ENCODE measurements around the gene NAV2.

- TF ChIP-seq CTCF (IDR thresholded peaks at IDR 0.05) (no peak), POLR2A (IDR thresholded peaks at IDR 0.05) (no peak), EP300 (IDR thresholded peaks at IDR 0.05) (no peak)
These were observed 381.1 kb downstream of the NAV2 start for GRCh38 chr11:20093775-20094174.
